B cell (primary cell): ENCODE measurements around the gene XPC.

Experiments
- CTCF ChIP-seq: fragments of 200-600 bp; IDR thresholded peaks from one replicate; pipeline ENCODE4 v1.8.0; 2022; ENCODE audit warnings: antibody characterized with exemption, mild to moderate bottlenecking
- EZH2 ChIP-seq: IDR thresholded peaks from 2 replicates; pipeline ENCODE4 v1.6.1; 2012; ENCODE audit warnings: borderline replicate concordance, low read depth, mild to moderate bottlenecking, moderate library complexity, low read length; ENCODE audit not compliant: insufficient read depth, poor library complexity, severe bottlenecking

DNA sequence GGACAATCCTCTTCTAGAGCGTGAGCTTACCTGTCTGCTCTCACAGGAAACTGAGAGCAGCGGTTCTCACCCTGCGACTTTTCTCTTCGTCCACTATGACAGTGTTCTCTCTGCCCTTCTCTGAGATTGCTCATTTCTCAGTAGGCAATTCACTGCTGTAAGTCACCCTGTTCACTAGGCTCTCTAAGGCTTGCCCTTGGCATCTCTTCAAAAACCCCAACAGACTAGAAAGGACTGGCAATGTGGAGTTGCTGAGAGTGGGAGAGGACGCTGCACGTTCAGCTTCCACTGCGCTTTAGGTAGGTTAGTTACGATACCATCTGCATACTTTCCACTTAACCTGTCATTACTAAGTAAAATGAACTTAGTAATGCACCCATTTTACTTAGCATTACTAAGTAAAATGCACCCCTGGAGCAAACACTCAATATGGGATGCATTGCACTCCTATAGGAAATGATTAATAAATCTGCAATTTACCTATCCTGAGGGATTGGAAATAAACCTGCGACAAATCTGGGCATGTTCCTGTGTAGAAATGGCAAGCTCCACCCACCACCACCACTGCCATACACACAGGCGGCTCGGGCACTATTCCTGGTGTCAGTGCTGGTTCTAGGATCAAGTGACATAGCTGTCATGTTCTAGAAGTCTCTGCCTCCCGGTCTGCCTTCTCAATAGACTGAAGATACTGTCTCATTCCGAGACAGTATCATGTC, 21.4 kb downstream of the XPC start:
- TF ChIP-seq CTCF, result no peak
- no peak for TF ChIP-seq EZH2
